K562 (cell line): ENCODE results near the gene GPRC5A.

ENCODE experiments used
- CBFB ChIP-seq: sonication (generic); formaldehyde crosslinking; IDR thresholded peaks from 2 replicates; pipeline ENCODE4 v1.4.0; 2020; ENCODE audit warnings: mild to moderate bottlenecking, missing genetic modification reagents
- CTCF ChIP-seq, 3 experiments: IDR thresholded peaks in 2 of 3; conservative IDR thresholded peaks in 1 of 3; 2 replicates each; pipeline ENCODE4 v1.5.1; 2011 to 2012; ENCODE audit warnings: low read length in 3 of 3, mild to moderate bottlenecking in 3 of 3, control low read depth in 2 of 3, improper control_type of control experiment in 1 of 3, inconsistent platforms in 1 of 3, low read depth in 1 of 3, mixed read lengths in 1 of 3, moderate library complexity in 1 of 3; ENCODE audit not compliant: insufficient read depth in 2 of 3
- EP400 ChIP-seq: fragments of 450-650 bp; IDR thresholded peaks from 2 replicates; pipeline ENCODE4 v1.6.1; 2017; ENCODE audit warnings: antibody characterized with exemption, mild to moderate bottlenecking, moderate library complexity
- MAFG ChIP-seq: fragments of 450-650 bp; conservative IDR thresholded peaks from 2 replicates; pipeline ENCODE4 v1.6.1; 2016; ENCODE audit warnings: missing genetic modification characterization, missing compliant biosample characterization
- MAX ChIP-seq: sonication (generic); formaldehyde crosslinking; IDR thresholded peaks from 2 replicates; pipeline ENCODE4 v1.9.0; 2022; ENCODE audit warnings: mild to moderate bottlenecking, missing genetic modification reagents
- MEF2A ChIP-seq: IDR thresholded peaks from 2 replicates; pipeline ENCODE4 v1.6.1; 2011; ENCODE audit warnings: low read depth, mild to moderate bottlenecking, low read length, moderate library complexity; ENCODE audit not compliant: control insufficient read depth
- ZNF785 ChIP-seq: fragments of 250-450 bp; sonication (Bioruptor Pico); IDR thresholded peaks from 2 replicates; pipeline ENCODE4 v1.4.0; 2020; ENCODE audit warnings: mild to moderate bottlenecking

GRCh38 chr12:12868477-12869235 lies 22.7 kb upstream of the GPRC5A start:
- TF ChIP-seq ZNF785 (no peak), CTCF (IDR thresholded peaks at IDR 0.05 in 2 of 3, conservative IDR thresholded peaks at IDR 0.05 in 1 of 3; ENCODE audit: insufficient read depth in 2 of 3, low read depth in 1 of 3, low read length in 3 of 3) (no peak), MEF2A (no peak), CBFB (CRISPR knock-in tag) (no peak), MAFG (tag) (no peak), MAX (CRISPR knock-in tag) (no peak), EP400 (no peak)
